DOHH2 (cell line): ENCODE results near the gene MEF2B.
A peak's percentile ranks its signal among the peaks of the same experiment; 100 is the strongest.

Experiments used
- EZH2phosphoT487 ChIP-seq: fragments of 200-600 bp; sonication (generic); IDR thresholded peaks from 2 replicates; pipeline ENCODE4 v1.6.1; 2017; ENCODE audit warnings: borderline replicate concordance, mild to moderate bottlenecking, antibody characterized with exemption, low read length, moderate library complexity, mixed read lengths
- TF ChIP-seq, protein P1 (sequence below): fragments of 200-600 bp; sonication (generic); IDR thresholded peaks from one replicate; pipeline ENCODE4 v1.5.1; 2014; ENCODE audit warnings: antibody characterized with exemption, mild to moderate bottlenecking, low read depth, low read length; ENCODE audit not compliant: poor library complexity, severe bottlenecking

DNA sequence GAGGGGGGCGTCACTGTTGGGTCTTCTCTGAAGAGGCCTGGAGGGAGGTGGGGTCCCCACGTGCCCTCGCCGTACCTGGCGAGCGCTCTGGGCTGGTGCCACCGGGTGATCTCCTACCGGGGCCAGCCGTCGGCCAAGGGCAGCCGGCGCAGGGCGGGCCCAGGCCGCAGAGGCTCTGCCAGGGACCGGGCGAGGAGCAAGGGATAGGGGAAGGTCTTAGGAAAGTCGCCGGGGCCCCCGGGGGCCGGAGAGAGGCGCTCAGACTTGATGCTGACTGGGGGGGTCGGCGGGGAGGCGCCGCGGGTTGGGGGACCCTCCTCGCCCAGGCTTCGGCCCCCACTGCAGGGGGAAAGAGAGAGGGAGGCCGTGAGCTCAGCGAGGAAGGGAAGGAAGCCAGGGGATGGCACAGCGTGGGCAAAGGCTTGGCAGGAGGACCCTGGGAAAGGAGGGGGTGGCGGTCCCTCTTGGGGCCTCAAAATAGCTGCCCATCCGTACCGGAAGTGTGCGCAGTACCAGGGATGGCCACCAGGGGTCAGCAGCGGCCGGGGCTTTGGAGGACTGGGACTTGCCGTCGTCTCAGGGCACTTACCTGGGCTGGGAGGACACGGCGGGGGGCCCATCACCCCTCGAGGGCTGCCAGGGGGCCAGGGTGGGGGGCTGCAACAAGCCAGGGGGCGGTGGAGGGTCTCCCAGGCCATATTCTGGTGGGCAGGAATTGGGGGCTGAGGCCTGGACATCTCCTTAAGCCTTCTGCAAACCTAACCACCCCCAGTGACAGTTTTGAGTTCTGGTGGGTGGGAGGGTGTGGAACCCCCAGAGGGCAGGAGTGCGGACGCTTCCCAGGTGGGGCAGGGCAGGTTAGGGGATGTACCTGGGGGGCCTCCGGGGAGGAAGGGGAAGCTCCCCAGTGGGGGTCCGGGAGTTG, 24.1 kb downstream of the MEF2B start:
- TF ChIP-seq, protein P1, sequence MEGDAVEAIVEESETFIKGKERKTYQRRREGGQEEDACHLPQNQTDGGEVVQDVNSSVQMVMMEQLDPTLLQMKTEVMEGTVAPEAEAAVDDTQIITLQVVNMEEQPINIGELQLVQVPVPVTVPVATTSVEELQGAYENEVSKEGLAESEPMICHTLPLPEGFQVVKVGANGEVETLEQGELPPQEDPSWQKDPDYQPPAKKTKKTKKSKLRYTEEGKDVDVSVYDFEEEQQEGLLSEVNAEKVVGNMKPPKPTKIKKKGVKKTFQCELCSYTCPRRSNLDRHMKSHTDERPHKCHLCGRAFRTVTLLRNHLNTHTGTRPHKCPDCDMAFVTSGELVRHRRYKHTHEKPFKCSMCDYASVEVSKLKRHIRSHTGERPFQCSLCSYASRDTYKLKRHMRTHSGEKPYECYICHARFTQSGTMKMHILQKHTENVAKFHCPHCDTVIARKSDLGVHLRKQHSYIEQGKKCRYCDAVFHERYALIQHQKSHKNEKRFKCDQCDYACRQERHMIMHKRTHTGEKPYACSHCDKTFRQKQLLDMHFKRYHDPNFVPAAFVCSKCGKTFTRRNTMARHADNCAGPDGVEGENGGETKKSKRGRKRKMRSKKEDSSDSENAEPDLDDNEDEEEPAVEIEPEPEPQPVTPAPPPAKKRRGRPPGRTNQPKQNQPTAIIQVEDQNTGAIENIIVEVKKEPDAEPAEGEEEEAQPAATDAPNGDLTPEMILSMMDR, result peak; percentile 84
- no peak for TF ChIP-seq EZH2phosphoT487
